ENCODE measurements around the gene CLCN7. TPM values are rescaled to one million over a fixed set of nuclear protein-coding genes. Genes with fewer than 3 reads are reported as not detected.

Gene CLCN7
- total RNA-seq, 1 donor from 2014 or later: 116 TPM

DNA sequence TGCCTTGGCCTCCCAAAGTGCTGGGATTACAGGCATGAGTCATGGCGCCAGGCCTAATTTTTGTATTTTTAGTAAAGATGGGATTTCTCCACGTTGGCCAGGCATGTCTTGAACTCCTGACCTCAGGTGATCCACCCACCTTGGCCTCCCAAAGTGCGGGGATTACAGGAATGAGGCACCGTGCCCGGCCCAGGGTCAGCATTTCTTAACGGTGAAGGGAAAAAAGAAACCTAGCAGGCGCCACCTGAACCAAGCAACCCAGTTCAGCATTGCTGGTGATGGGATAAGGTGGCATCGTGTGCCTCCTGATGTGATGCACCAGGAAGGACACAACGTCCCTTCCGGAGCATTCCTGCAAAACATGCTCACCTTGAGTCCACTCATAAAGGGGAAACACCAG is 2.2 kb upstream of the CLCN7 start:
- H3K36me3 ChIP-seq (ENCODE audit: control insufficient read depth, insufficient read depth, low read length): no peaks in the 10 kb centered on the region
- TF ChIP-seq, protein P1, sequence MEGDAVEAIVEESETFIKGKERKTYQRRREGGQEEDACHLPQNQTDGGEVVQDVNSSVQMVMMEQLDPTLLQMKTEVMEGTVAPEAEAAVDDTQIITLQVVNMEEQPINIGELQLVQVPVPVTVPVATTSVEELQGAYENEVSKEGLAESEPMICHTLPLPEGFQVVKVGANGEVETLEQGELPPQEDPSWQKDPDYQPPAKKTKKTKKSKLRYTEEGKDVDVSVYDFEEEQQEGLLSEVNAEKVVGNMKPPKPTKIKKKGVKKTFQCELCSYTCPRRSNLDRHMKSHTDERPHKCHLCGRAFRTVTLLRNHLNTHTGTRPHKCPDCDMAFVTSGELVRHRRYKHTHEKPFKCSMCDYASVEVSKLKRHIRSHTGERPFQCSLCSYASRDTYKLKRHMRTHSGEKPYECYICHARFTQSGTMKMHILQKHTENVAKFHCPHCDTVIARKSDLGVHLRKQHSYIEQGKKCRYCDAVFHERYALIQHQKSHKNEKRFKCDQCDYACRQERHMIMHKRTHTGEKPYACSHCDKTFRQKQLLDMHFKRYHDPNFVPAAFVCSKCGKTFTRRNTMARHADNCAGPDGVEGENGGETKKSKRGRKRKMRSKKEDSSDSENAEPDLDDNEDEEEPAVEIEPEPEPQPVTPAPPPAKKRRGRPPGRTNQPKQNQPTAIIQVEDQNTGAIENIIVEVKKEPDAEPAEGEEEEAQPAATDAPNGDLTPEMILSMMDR (IDR thresholded peaks at IDR 0.05; ENCODE audit: insufficient read depth, low read length, poor library complexity, severe bottlenecking): no peak
- H3K4me3 ChIP-seq (ENCODE audit: low read depth, low read length): no peak overlapping the region
- no peaks in the 10 kb centered on the region for H3K27me3 ChIP-seq (ENCODE audit: control insufficient read depth, insufficient read depth, low read length)
- DNase-seq (ENCODE audit: low read depth): no peak

GRCh38 chr16:1475552-1476114 is 805 bp upstream of the CLCN7 start:
- no peak for DNase-seq (ENCODE audit: low read depth)
- Histone ChIP-seq H3K27me3 (ENCODE audit: control insufficient read depth, insufficient read depth, low read length) (no peaks in the 10 kb centered on the region), H3K36me3 (ENCODE audit: control insufficient read depth, insufficient read depth, low read length) (no peaks in the 10 kb centered on the region), H3K4me3 (ENCODE audit: low read depth, low read length) (peak overlapping the region; percentile 84)
- TF ChIP-seq, protein P1 (IDR thresholded peaks at IDR 0.05; ENCODE audit: insufficient read depth, low read length, poor library complexity, severe bottlenecking): no peak

GRCh38 chr16:1474082-1474795 is 589 bp downstream of the CLCN7 start:
- Histone ChIP-seq H3K27me3 (ENCODE audit: control insufficient read depth, insufficient read depth, low read length) (no peaks in the 10 kb centered on the region), H3K4me3 (ENCODE audit: low read depth, low read length) (peak overlapping the region; percentile 84), H3K36me3 (ENCODE audit: control insufficient read depth, insufficient read depth, low read length) (no peaks in the 10 kb centered on the region)
- TF ChIP-seq, protein P1 (IDR thresholded peaks at IDR 0.05; ENCODE audit: insufficient read depth, low read length, poor library complexity, severe bottlenecking): no peak
- no peak for DNase-seq (ENCODE audit: low read depth)

- Histone ChIP-seq H3K27me3 (ENCODE audit: control insufficient read depth, insufficient read depth, low read length) (no peaks in the 10 kb centered on the region), H3K36me3 (ENCODE audit: control insufficient read depth, insufficient read depth, low read length) (no peaks in the 10 kb centered on the region), H3K4me3 (ENCODE audit: low read depth, low read length) (no peak overlapping the region)
- no peak for DNase-seq (ENCODE audit: low read depth)
- TF ChIP-seq, protein P1 (IDR thresholded peaks at IDR 0.05; ENCODE audit: insufficient read depth, low read length, poor library complexity, severe bottlenecking): no peak
Measured at GRCh38 chr16:1472974-1473373, 1.9 kb downstream of the CLCN7 start.

GRCh38 chr16:1471569-1472194 is 3.1 kb downstream of the CLCN7 start:
- Histone ChIP-seq H3K27me3 (ENCODE audit: control insufficient read depth, insufficient read depth, low read length) (no peaks in the 10 kb centered on the region), H3K36me3 (ENCODE audit: control insufficient read depth, insufficient read depth, low read length) (no peaks in the 10 kb centered on the region), H3K4me3 (ENCODE audit: low read depth, low read length) (no peak overlapping the region)
- TF ChIP-seq, protein P1 (IDR thresholded peaks at IDR 0.05; ENCODE audit: insufficient read depth, low read length, poor library complexity, severe bottlenecking): no peak
- DNase-seq (ENCODE audit: low read depth): no peak

Measured in kidney epithelial cell (primary cell).